Measurements from ENCODE around the gene DPY19L3.

DPY19L3 gene

DNA sequence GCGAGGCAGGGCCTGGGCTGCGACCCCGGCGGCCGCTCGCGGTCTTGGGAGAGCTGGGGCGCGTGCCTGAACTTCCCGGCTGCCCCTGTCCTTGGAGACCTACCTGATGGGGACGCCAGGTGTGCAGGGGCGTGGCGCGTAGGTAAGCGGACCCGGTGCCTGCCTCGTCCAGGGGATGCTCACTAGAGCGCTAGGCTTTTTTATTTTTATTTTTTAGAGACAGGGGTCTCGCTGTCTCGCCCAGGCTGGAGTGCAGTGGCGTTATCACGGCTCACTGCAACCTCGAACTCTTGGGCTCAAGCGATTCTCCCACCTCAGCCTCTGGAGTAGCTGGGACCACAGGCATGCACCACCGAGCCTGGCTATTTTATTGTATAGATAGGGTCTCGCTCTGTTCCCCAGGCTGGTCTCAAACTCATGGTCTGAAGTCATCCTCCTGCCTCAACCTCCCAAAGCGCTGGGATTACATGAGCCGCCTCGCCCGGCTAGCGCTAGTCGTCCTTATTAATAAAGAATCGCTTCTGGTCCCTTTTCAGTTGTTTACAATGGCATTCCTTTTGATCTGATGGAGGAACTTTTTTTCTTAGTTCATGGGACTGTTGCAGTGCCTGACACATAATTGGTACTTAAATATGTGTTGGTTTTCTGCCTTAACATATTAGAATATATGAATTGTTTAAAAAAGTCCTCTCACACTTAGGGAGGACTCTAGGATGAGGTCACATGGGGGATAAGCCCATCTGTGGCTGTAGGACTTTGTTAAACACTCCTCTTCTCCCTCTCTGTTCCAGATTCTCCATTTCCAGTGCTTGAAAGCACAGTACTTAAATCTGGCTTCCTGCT, 812 bp downstream of the DPY19L3 start:
- TF ChIP-seq CTCF (conservative IDR thresholded peaks at IDR 0.05) (no peak), ZFX (IDR thresholded peaks at IDR 0.05) (no peak)
- H3K27ac ChIP-seq, result peak overlapping the region; percentile 98

DNA sequence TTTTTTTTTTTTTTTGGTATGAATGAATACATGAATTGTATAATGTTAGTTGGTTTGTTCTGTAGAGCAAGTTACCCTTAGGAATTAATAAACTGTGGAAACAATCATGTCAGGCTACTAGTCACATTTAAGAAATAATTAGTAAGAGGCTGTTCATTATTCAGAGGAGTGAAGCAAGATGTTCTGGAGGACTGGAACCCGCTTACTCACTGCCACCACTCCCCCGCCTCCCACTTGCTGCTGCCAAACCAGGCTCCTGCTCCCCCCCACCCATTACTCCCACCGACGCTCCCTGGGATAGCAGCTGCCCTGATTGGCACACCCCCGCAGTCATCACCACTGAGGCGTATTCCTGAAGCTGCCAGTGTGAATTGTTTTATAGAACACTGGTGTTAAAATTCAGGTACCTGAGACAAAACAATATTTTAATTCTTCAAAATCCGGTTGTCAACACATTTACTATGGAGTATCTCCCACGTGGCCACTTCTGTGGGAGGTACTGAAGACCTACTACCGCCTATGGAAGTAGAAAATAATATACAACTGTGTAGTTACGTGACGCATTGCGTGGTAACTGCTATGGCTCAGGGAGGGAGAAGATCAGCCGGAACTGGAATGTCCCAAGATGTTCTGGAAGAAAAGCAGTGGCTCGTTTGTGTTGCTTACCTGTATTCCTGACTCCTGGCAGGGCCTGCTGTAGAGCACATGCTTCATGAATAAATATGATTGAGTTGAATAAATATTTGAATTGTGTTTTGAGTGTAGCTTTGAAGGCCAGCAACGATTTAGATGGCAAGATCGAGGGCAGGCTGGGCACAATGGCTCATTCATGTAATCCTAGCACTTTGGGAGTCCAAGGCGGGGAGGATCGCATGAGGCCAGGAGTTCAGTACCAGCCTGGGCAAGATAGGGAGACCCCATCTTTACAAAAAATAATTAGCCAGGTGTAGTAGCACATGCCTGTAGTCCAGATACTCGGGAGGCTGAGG, 1.7 kb downstream of the DPY19L3 start:
- no peak for TF ChIP-seq ZFX (IDR thresholded peaks at IDR 0.05)
- TF ChIP-seq CTCF (conservative IDR thresholded peaks at IDR 0.05), result no peak
- H3K27ac ChIP-seq, result no peak overlapping the region

DNA sequence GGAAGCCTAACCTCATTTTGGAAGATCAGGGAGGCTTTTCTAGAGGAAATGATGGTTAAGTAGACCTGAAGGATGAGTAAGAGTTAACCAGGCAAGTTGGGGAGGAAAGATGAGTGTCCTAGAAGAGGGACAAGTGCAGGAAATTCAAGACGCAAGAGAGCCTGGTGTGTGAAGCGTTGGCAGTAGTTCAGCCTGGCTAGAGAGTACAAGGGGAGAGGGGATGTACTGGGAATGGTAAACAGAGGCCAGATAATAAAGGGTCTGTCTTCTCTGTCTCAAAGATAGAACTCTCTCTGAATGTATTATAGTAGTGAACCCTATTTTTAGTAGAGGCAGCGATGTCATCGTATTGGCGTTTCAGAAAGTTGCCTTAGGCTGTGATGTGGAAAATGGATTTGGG, 9.7 kb downstream of the DPY19L3 start:
- TF ChIP-seq ZFX (IDR thresholded peaks at IDR 0.05) (no peak), CTCF (conservative IDR thresholded peaks at IDR 0.05) (no peak)
- no peak overlapping the region for H3K27ac ChIP-seq

DNA sequence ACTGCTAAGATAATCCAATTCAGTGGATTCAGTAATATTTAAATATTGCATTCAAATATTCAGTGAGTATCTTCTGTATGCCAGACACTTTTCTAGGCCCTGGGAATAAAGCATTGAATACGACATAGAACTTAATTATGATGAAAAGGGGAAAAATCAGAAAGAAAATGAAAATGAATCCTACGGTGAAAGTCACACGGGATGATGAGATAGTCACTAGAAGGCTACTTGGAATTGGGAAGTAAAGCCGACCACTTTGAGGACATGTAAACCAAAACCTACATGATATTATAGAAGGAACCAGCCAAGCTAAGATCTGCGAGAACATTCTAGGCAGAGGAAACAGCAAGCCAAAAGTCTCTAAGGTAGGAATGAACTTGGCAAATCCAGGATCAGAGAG, 10.1 kb downstream of the DPY19L3 start:
- TF ChIP-seq ZFX (IDR thresholded peaks at IDR 0.05) (no peak), CTCF (conservative IDR thresholded peaks at IDR 0.05) (no peak)
- no peak overlapping the region for H3K27ac ChIP-seq

DNA sequence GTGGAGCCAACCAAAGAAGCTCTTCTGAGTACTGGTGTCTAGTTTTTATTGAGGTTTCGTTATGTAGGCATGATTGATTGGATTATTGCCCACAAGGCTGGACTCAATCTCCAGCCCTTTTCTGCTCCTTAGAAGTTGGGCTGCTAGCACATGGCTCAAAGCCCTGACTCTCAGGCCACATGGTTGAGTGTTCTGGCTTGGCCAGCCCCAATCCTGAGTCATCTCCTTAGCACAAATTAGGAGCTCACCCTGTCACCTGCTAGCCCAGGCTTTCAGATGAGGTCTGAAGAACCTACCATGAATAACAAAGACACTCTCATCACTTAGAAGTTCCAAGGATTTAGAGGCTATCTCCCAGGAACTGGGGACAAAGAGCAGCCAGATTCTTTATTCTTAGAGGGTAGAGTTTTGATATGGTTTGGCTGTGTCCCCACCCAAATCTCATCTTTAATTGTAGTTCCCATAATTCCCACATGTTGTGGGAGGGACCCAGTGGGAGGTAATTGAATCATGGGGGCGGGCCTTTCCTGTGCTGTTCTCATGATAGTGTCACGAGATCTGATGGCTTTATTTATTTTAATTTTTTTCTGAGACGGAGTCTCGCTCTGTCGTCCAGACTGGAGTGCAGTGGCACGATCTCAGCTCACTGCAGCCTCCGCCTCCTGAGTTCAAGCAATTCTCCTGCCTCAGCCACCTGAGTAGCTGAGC, 11.3 kb downstream of the DPY19L3 start:
- TF ChIP-seq ZFX (IDR thresholded peaks at IDR 0.05), result no peak
- TF ChIP-seq CTCF (conservative IDR thresholded peaks at IDR 0.05), result no peak
- H3K27ac ChIP-seq, result no peak overlapping the region

- no peak overlapping the region for H3K27ac ChIP-seq
- TF ChIP-seq ZFX (IDR thresholded peaks at IDR 0.05) (no peak), CTCF (conservative IDR thresholded peaks at IDR 0.05) (no peak)
Measured at GRCh38 chr19:32418155-32418554, 12.6 kb downstream of the DPY19L3 start.

Measured in C4-2B (cell line).